ENCODE measurements around the gene MBLAC2.

Gene MBLAC2

GRCh38 chr5:90474235-90475107 is at the start of gene MBLAC2, which contains the start of gene POLR3G:
Gene MBLAC2, minus strand, starts transcription at chr5:90474771. Its CDS starts 479 bp downstream, at chr5:90474292.
Gene POLR3G, plus strand, starts transcription at chr5:90474864. Its CDS starts 10,704 bp downstream, at chr5:90485568.
- peak; percentile 71 for DNase-seq (ENCODE audit: low read depth)

DNA sequence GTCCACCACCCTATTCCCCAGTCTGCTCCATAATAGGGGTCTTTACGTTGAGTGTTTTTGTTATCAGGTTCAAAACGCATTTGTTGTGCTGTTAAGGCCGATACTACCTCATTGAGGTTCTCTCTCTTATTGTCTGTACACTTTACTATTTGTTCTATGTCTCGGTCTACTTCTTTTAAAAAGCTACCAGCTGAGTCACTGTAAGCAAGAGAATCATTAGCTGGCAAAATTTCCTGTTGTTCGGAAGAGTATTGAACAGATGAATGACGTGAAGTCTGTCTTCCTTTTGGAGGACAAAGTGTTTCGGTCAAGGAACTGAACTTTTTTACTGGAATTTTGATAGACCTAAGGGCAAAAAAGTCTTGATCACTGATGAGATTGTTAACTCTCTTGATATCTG is 44.5 kb upstream of the MBLAC2 start:
- no peak for DNase-seq (ENCODE audit: low read depth)

DNA sequence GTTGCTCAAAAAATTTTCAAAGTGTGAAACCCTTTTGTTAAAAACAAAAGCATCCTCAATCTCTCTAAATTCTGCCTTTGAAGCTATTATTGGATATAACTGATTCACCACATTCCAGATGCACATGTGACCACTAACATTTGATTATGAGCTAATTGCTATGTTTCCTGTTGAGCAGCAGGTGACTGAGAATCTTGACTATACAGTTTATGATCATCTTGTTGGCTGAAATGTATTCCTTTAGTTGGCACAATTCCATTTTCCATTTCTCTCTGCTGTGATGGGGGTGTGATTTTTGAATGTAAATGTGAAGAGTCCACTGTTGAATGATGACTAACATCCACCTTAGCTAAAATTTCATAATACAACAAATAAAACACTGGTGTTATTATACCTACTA is 44.1 kb upstream of the MBLAC2 start:
- no peak for DNase-seq (ENCODE audit: low read depth)

GRCh38 chr5:90514520-90514919 is 39.9 kb upstream of the MBLAC2 start:
- DNase-seq (ENCODE audit: low read depth): no peak

- no peak for DNase-seq (ENCODE audit: low read depth)
Measured at GRCh38 chr5:90510438-90510837, 35.9 kb upstream of the MBLAC2 start.

GRCh38 chr5:90506221-90506620 is 31.6 kb upstream of the MBLAC2 start:
- DNase-seq (ENCODE audit: low read depth): no peak

DNA sequence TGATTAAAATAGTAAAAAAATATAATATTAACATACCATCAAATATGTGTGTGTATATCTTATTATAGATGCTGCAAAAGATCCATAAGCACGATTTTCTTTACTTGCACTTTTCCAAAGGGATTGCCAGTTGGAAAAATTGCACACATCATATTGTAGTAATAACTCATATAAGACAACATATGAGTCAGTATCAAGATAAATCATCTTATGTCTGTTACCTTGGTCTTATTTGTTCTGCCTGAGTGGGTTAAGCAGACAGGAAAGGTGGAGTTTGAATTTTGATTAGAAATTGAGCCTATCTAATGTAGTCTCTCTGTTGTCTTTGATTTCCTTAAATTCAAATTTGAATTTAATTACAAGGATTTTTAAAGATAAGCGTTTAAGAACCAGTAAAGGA is 30.2 kb upstream of the MBLAC2 start:
- DNase-seq (ENCODE audit: low read depth): no peak

DNA sequence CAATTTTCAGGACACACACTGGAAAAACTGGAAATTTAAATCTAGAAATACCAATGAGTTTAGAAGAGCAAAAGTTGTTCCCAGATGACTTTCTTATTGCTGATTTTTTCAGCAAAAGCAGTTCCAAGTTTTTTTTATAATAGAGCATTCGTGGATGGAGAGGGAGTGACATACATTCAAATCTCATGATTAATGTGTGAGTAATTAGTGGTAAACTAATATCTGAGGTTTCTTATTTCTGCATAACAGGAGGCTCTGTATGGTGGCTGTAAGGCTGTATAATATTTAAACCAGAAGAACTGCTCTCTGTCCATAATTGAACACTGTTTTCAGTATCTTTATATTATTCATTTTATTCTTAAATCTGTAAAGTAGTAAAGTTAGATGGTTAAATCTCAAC is 29.0 kb upstream of the MBLAC2 start:
- DNase-seq (ENCODE audit: low read depth): no peak

DNA sequence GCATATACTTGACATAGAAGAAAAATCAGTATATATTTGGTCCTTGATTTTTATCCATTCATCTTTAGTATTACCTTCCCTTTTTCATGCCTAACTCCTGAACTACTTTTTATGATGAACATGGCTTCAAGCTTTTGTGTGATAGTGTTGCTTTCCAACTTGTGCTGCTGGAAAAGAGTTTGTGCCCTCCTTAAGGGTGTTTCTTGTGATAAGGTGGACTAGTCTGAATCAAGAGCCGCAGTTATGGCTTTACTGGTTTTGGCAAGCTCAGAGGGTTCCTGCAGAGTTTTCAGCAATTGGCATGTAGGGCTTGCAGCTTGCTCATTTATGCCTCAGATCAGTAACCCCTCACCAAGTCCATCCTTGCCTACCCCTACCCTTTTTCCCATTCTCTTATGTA is 20.6 kb upstream of the MBLAC2 start:
- DNase-seq (ENCODE audit: low read depth): no peak

DNA sequence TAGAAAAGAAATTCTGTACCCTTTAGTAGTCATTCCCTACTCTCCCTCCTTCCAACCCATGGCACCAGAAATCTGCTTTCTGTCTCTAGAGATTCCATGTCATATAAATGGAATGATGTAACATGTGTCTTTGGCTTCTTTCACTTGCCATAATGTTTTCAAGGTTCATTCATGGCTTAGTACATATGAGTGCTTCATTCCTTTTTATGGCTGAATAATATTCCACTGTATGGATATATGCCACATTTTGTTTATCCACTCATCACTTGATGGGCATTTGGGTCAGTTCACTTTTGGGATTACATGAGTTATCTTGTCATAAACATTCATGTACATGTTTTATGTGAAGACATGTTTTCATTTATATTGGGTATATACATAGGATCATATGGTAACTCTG is 19.5 kb upstream of the MBLAC2 start:
- DNase-seq (ENCODE audit: low read depth): no peak

DNA sequence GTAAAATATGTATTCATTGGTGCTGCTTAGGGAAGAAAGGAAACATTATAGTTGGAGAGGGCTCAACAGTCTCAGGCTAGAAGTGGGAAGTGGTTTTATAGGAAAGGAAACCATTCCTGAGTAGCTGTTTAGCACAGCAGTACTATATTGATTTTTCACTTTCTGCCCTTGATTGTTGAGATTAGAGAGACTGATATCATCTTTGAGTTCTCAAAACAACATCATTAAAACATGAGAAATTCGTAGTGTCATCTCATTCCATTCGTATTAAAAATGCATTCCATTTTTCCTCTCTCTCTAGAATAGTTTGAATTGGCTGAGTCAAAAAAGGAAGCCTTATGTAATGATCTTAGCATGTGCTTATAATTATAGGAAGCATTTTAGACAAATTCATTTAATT is 14.2 kb upstream of the MBLAC2 start:
- peak; percentile 55 for DNase-seq (ENCODE audit: low read depth)

GRCh38 chr5:90484540-90484939 is 10.0 kb upstream of the MBLAC2 start:
- no peak for DNase-seq (ENCODE audit: low read depth)

GRCh38 chr5:90483206-90483605 is 8.6 kb upstream of the MBLAC2 start:
- DNase-seq (ENCODE audit: low read depth): peak; percentile 35

DNA sequence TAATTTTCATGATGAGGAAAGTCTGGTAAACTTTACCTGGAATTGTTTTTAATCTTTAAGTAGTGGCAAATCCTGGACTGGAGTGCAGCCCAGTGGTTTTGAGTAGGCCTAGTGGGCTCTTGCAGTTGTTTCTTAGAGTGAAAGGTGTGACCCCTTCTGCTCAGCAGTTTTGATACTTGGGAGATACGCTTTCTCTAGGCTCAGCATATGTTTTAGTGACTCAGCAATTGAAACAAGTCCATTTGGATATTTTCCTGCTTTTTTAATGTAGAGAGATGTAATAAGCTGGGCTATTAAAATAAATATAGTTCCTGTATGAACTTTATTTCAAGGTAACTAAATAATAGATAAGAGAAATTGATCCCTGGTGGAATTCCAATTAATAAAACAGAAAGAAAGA is 6.1 kb upstream of the MBLAC2 start:
- DNase-seq (ENCODE audit: low read depth): no peak

GRCh38 chr5:90479611-90480385 is 5.2 kb upstream of the MBLAC2 start:
- DNase-seq (ENCODE audit: low read depth): no peak

GRCh38 chr5:90477621-90478215 is 3.1 kb upstream of the MBLAC2 start:
- DNase-seq (ENCODE audit: low read depth): no peak

DNA sequence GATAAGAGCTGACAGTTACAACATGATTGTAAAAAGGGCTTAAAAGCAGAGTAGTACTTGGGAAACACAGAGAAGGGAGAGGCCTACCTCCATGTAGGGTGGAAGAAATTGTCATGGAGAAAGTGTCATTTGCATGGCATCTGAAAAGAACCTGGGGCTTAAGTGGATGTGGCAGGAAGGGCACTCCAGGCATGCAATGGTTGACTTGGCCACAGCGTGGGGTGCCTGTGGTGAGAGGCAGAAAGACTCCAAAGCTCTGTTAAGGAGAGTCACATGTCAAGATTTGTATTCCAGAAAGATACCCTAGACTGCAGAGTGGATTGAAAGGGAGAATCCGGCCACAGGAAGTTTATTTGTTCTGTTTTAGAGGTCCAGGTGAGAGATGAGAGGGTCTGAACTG is 2.5 kb upstream of the MBLAC2 start:
- DNase-seq (ENCODE audit: low read depth): no peak

DNA sequence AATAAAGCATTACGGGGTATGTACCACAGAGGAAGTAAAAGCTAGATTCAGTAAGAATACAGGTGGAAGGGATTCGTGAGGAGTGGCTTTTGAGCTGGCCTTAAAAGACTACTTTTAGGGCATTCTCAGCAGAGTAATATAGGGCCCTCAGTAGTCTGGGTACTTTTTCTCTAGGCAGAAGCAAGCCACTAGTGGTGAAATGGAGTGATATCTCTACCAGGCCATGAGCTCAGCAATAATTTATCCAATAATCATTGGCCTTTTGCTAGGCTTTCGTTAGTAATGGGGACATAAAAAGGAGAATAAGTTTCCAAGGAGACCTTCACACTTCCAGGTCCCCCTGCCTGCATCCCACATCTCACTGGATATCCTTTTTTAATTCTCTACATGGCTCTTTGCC is 1.8 kb upstream of the MBLAC2 start:
- DNase-seq (ENCODE audit: low read depth): no peak

GRCh38 chr5:90475436-90475980 is 937 bp upstream of the MBLAC2 start:
- no peak for DNase-seq (ENCODE audit: low read depth)

GRCh38 chr5:90473396-90474234 is 956 bp downstream of the MBLAC2 start:
- no peak for DNase-seq (ENCODE audit: low read depth)

DNA sequence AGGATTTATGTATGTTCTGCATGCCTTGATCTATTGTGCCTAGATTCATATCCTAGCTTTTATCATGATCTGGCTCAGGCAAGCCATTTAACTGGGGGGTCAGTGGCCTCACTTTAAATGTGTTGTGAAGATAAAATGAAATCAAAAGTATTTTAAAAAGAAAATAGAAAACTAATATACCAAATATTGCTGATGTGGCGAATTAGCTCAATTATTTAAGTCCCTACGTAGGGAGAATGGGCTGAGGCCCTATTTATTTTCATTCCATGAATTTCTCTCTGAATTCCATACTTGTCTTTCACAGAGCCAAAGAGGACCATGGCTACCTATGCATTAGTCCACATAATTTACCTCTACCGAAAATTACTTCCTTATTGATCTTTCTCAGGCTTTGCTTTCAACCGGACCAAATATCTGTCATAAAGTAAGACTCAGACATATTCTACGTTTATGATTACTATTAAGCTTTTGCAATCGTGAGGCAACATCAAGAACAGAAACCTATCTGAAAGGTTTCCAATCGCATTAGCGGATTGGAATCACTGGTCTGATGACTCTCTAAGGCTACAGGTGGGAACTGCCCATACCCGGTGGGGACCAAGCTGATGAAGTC is 1.7 kb downstream of the MBLAC2 start:
- DNase-seq (ENCODE audit: low read depth): no peak

Data from non-pigmented ciliary epithelial cell (primary cell).